HG03139 (cell line): ENCODE measurements around the gene CDK6.

Experiments
- ATAC-seq: cut with Tn5 transposase; IDR thresholded peaks from one replicate; pipeline ENCODE4 v1.9.1; 2021; ENCODE audit not compliant: unreplicated experiment

Gene CDK6

DNA sequence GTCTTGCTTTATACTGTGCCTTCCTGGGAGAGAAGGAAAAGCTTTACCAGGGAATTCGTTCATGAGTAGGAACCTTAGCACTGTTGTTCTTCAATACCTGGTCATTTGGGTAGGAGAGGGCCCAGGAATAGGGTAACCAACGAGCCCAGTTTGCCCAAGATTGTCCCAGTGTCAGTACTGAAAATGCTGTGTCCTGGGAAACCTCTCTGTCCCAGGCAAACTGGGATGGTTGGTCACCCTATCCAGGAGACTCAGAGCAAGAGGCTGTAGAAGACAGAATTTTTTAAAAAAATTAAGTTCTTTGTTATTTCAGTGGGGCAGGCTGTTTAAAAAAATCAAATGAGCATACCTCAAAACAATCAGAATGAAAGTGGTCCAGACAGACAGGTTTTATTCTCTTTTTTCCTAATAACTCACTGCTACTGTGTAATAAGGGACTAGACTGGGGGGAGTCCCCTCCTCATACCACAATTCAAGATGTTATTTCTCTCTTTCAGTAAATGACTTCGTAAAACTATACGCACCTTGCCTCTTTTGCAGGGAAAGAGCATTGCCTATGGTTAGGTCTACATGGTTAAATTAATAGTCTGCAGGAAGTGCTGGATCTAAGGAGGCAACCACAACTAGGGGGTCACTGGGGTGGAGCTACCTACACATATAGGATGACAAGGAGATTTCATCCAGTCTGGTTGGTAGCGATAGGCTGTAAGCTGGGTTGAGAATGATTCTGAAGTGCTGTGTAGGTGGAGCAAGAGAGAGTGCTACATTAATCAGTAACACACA lies 205.1 kb downstream of the CDK6 start:
- ATAC-seq: peak; percentile 69

DNA sequence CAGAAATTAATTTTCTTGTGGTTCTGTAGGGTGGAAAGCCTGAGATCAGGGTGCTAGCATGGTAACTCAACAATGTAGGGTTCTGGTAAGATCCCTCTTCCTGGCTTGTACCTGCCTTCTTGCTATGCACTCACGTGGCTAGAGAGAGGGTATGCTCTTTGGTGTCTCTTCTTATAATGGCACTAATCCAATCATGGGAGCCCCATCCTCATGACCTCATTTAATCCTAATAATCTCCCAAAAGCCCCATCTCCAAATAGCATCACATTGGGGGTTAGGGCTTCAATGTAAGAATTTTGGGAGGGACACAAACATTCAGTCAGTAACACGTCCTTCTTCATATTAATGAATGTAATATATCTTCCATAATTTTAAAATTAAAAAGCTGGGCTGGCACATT lies 206.6 kb downstream of the CDK6 start:
- no peak for ATAC-seq

DNA sequence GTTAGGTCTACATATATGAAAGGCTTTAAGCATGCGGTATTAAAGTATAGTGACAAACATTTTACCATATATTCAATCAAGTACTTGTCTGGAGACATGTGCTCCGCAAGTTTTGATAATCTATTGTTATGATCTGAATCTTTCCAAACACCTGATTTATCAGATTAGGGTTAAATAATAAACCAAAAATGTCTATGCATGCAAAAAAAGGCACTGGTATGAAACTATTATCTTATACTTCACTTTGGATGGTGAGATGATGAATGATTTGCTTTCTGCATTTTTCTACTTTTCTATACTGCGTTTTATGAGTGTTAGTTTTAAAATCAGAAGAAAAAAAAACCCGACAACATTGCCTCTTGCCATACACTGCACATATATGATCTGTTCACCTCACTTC lies 208.4 kb downstream of the CDK6 start:
- ATAC-seq: no peak

DNA sequence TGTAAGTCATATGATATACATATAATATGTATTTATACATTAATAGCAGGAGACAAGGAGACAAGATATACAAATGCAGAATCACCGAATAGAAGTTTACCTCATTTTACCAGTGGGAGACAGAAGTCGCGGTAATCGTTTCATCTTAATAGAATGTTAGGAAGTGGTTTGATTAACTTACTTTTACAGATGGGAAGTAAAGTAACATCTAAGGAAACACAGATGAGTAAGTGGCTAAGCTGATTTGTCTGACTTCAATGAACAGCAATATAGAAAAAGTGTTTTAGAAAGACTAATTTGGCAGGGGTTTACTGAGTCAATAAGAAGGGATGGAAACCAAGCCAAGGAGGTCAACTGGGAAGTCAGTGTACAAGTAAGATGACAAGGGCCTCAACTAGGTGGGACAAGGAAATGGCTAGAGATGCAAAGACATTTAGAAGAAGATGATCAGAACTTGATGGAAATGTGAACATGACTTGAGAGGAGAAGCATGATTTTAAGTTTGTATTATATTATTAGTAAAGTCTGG lies 210.0 kb downstream of the CDK6 start:
- ATAC-seq: no peak

- no peak for ATAC-seq
Measured at GRCh38 chr7:92625617-92626016, 210.8 kb downstream of the CDK6 start.

- no peak for ATAC-seq
Measured at GRCh38 chr7:92624298-92624996, 211.9 kb downstream of the CDK6 start.

DNA sequence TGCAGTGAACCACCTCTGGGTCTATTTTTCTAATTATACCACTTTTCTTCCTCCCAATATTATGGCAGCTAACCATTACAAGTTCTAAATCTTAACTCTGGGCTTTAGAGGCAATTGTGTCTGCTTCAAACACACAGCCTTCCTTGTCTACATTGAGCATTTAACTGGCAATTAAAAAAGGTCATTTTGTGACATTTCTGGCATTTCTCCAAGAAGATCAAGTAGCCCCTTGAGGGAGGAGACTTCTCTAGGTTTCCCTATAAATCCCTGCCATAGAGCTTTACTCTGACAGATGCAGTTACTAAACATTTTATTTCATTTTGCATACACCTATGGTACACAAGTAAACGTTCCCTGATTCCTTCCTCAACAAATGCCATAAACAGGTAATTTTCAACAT lies 212.8 kb downstream of the CDK6 start:
- no peak for ATAC-seq

DNA sequence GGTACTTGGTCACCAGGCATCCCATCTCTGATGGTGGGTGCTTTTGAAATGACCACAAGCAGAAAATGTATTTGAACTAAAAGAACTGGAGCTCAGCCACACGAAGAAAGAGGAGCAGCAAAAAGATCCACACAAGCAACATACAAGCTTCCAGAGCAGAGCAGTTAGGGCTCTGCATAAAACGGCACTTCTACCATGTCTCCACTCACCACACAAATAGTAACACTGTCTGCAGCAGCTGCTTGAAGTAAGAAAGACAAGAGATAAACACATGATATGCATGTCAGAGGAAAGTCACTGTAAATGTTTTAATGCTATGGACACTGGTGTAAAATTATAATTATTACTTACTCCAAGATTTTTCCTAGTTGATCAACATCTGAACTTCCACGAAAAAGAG lies 213.7 kb downstream of the CDK6 start:
- ATAC-seq: no peak

GRCh38 chr7:92622030-92622429 lies 214.3 kb downstream of the CDK6 start:
- ATAC-seq: peak; percentile 38

DNA sequence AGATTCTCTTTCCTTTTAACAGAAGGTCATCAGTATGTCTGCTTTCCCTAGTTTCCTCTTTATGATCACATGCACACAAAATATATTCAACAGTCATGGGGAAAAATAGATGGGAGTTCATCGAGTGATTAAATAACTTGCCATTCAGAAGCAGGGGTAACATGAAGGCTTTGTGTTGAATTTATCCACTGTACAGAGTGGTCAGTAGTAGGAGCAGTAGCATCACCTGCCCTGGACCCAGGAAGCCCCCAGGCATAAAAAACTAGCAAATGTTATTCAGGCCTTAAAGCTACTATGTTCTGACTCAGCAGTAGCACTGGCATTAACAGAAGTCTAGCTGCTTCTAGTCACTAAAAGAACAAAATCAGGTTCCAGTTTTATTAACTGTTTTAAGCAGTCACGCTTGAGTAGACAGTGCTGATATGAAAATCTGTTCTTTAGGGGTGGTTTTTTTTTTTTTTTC lies 214.8 kb downstream of the CDK6 start:
- ATAC-seq: peak; percentile 35

DNA sequence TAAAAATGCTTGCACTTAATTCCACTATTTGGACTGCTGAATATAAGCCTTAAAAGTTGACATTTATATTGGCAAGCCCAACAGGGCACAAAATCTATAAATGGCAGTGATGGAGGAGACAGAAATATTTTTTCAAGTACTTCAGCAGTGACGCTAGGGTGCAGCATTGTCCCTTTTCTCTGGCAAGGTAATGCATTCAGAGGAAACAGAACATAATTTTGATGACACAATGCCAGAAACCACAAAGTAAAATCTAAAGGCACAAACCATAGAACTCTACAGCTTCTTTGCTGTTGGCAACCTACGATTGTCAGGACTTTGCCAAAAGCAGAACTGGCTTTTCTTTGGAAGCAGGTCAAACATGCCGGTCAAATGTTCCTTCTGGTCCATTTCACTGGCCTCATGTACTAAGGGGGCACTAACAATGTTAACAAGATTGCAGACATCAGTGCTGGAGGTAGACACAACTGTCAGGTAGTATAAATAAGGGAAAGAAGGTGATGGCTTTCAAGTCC lies 215.3 kb downstream of the CDK6 start:
- ATAC-seq: peak; percentile 57

- no peak for ATAC-seq
Measured at GRCh38 chr7:92615861-92616260, 220.5 kb downstream of the CDK6 start.

GRCh38 chr7:92614660-92615174 lies 221.7 kb downstream of the CDK6 start:
- ATAC-seq: no peak

DNA sequence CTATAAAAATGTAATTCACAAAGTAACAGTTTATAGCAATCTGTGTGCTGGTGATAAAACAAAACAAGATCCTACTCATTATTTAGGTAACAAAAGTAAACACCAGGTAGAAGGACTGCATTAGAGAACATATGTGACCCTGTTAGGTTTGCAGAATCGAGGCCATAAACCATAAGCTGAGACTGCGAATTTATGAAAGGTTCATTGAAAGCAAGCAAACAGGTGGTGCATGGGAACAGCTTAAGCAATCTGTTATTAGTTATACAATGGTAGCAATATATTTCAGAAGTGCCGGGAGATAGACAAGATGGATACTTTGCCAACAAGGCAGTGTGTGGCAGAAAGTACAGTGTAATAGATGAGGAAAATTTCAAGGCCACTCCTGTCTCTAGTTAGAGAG lies 222.7 kb downstream of the CDK6 start:
- ATAC-seq: no peak

GRCh38 chr7:92613214-92613613 lies 223.2 kb downstream of the CDK6 start:
- no peak for ATAC-seq

DNA sequence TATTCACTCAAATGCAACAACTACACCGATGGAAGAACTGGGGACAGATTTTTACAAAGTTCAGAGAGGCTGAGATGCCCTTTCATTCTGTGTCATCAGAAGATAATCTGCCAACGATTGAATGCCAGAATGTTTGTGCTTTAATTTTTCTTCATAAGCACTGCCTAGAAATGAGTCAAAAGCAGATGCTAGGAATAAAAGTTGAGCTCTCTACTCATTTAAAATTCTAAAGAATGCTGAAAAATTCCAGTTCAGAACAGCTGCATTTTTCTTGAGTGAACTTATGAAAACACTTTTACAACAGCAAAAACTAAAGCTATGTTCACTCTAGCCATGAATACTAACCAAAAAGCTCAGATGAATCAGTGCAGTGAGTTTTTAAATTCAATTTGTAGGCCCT lies 223.9 kb downstream of the CDK6 start:
- no peak for ATAC-seq

DNA sequence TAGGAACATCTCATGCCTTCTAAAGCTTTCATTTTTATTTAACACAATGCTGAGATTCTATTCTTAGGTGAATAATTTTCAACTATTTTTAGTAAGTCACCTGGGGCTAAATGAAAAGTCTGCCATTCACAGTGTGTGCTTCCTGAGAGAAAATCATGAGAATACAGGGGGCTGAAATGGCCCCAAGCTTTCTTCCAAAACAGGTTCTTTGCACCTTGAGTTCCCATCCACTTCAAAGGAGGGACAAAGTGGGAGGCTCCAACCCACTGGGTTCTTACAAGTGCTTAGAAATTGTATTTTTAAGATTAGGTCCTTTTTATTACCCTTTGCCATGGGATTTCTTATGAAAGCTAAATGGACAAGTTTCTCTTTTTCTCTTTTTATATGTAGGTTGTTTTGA lies 224.6 kb downstream of the CDK6 start:
- no peak for ATAC-seq

DNA sequence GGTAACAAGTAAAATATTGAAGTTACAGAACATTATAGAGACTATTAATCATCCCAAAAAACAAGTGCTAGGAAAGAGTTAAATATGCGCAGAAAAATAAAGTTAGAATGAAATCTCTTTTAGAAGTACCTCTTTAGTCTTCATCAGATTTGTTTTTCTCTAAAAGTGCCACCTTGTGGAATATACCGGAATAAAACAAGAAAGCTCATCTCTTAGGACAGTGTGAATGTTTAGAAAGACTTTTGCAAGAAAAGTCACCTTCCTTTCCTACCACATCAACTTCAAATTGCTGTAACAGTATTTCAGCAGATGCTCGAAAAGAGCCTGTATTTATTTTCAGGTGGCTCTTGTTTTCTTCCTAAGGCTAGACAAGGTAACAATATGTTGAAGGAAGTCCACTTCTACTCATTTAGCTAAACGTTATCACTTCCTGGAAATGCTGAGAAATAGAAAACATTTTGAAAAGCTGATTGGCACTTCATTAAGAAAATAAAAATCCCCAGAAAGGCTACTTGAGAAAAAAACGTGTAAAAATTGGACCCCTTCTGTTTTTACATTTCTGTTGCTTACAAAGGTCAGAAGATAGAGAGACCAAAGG lies 226.4 kb downstream of the CDK6 start:
- no peak for ATAC-seq

GRCh38 chr7:92608380-92609322 lies 227.7 kb downstream of the CDK6 start:
- ATAC-seq: no peak

DNA sequence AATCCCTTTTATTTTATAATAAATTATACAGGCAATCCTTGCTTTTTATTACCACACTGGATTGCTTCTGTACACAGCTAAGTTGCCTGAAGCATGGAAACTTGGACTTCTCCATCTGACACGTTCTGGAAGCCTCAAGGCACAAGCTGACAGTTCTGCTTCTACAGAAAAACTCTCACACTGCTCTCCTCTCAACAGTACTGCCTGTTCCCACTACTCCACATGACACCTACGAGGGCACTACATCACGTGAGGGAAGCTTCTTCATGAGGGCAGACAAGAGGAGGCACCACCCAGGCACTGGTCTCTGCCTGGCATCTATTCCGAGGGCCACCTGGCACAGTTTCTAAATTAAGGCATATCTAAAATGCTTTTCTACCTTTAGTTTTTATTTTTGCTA lies 229.4 kb downstream of the CDK6 start:
- no peak for ATAC-seq
